Mesenchymal stem cell (in vitro differentiated cells and primary cell): Measurements from ENCODE around the gene FRMD4B.

Experiments
- DNase-seq: peaks from one replicate; pipeline ENCODE4 v3.0.0-alpha.2; 2013
- H2AFZ ChIP-seq: one replicate; pipeline ENCODE4 v1.6.1; 2013; ENCODE audit warnings: low read depth, mild to moderate bottlenecking, control low read depth, inconsistent platforms, low read length, moderate library complexity
- H2AK5ac ChIP-seq: 2 replicates; pipeline ENCODE4 v1.6.1; 2013; ENCODE audit warnings: low read length, moderate library complexity, mild to moderate bottlenecking, inconsistent platforms; ENCODE audit not compliant: severe bottlenecking
- H2BK120ac ChIP-seq: one replicate; pipeline ENCODE4 v1.6.1; 2013; ENCODE audit warnings: low read depth, mild to moderate bottlenecking, inconsistent platforms, low read length, moderate library complexity
- H2BK12ac ChIP-seq, 2 experiments: one replicate each; pipeline ENCODE4 v1.6.1; 2013; ENCODE audit warnings: inconsistent platforms in 2 of 2, low read length in 2 of 2, mild to moderate bottlenecking in 2 of 2, moderate library complexity in 2 of 2, control low read depth in 1 of 2
- H2BK15ac ChIP-seq: one replicate; pipeline ENCODE4 v1.6.1; 2013; ENCODE audit warnings: mild to moderate bottlenecking, low read depth, inconsistent platforms; ENCODE audit not compliant: poor library complexity, severe bottlenecking
- H2BK5ac ChIP-seq: 2 replicates; pipeline ENCODE4 v1.6.1; 2013; ENCODE audit warnings: low read depth, mild to moderate bottlenecking, low read length, control low read depth, inconsistent platforms; ENCODE audit not compliant: poor library complexity, severe bottlenecking
- H3K14ac ChIP-seq, 2 experiments: one replicate each; pipeline ENCODE4 v1.6.1; 2013; ENCODE audit warnings: inconsistent platforms in 2 of 2, low read length in 2 of 2, control low read depth in 1 of 2, mild to moderate bottlenecking in 1 of 2, moderate library complexity in 1 of 2
- H3K18ac ChIP-seq, 2 experiments: one replicate each; pipeline ENCODE4 v1.6.1; 2013; ENCODE audit warnings: inconsistent platforms in 2 of 2, low read length in 2 of 2, control low read depth in 1 of 2, low read depth in 1 of 2, mild to moderate bottlenecking in 1 of 2
- H3K23ac ChIP-seq, 2 experiments: one replicate each; pipeline ENCODE4 v1.6.1; 2013; ENCODE audit warnings: inconsistent platforms in 2 of 2, low read length in 2 of 2, mild to moderate bottlenecking in 2 of 2, moderate library complexity in 2 of 2, control low read depth in 1 of 2
- H3K27ac ChIP-seq: 2 replicates; pipeline ENCODE4 v1.5.1; 2013; ENCODE audit warnings: mild to moderate bottlenecking, moderate library complexity, low read length, control low read depth, inconsistent platforms; ENCODE audit not compliant: poor library complexity, severe bottlenecking
- H3K27me3 ChIP-seq, 2 experiments: 2 replicates each; pipeline versions ENCODE4 v1.6.1 to v1.7.0; 2013; ENCODE audit warnings: low read length in 2 of 2, mild to moderate bottlenecking in 2 of 2, moderate library complexity in 2 of 2, control low read depth in 1 of 2, inconsistent platforms in 1 of 2; ENCODE audit not compliant: control insufficient read depth in 1 of 2, insufficient read depth in 1 of 2
- H3K36me3 ChIP-seq, 2 experiments: 2 replicates each; pipeline versions ENCODE4 v1.6.1 to v1.7.0; 2013; ENCODE audit warnings: low read length in 2 of 2, control low read depth in 1 of 2, inconsistent platforms in 1 of 2, low read depth in 1 of 2, mild to moderate bottlenecking in 1 of 2; ENCODE audit not compliant: insufficient read depth in 2 of 2, control insufficient read depth in 1 of 2
- H3K4ac ChIP-seq, 2 experiments: one replicate each; pipeline ENCODE4 v1.6.1; 2013; ENCODE audit warnings: inconsistent platforms in 2 of 2, low read length in 2 of 2, mild to moderate bottlenecking in 2 of 2, moderate library complexity in 2 of 2, control low read depth in 1 of 2, low read depth in 1 of 2
- H3K4me1 ChIP-seq: 2 replicates; pipeline ENCODE4 v1.6.1; 2013; ENCODE audit warnings: low read depth, low read length, control low read depth; ENCODE audit not compliant: control insufficient read depth, insufficient read depth
- H3K4me2 ChIP-seq: 2 replicates; pipeline ENCODE4 v1.6.1; 2013; ENCODE audit warnings: low read length, mild to moderate bottlenecking, inconsistent platforms; ENCODE audit not compliant: poor library complexity, severe bottlenecking
- H3K4me3 ChIP-seq, 2 experiments: 2 replicates each; pipeline versions ENCODE4 v1.5.1 to v1.7.0; 2013; ENCODE audit warnings: low read length in 2 of 2, mild to moderate bottlenecking in 2 of 2, control low read depth in 1 of 2, low read depth in 1 of 2; ENCODE audit not compliant: insufficient read depth in 1 of 2
- H3K79me1 ChIP-seq: replicated peaks from 2 replicates; pipeline ENCODE4 v1.6.1; 2013; ENCODE audit warnings: mild to moderate bottlenecking, control low read depth, low read length, inconsistent platforms; ENCODE audit not compliant: poor library complexity, severe bottlenecking
- H3K9ac ChIP-seq: 2 replicates; pipeline ENCODE4 v1.7.0; 2013; ENCODE audit warnings: mild to moderate bottlenecking, low read length, moderate library complexity
- H3K9me3 ChIP-seq: 2 replicates; pipeline ENCODE4 v1.7.0; 2013; ENCODE audit warnings: mild to moderate bottlenecking, low read length; ENCODE audit not compliant: control insufficient read depth
- H4K8ac ChIP-seq: one replicate; pipeline ENCODE4 v1.6.1; 2013; ENCODE audit warnings: inconsistent platforms, mild to moderate bottlenecking, low read length, moderate library complexity
- H4K91ac ChIP-seq: one replicate; pipeline ENCODE4 v1.6.1; 2013; ENCODE audit warnings: mild to moderate bottlenecking, low read length, inconsistent platforms
- WGBS: methylation state at CpG from one replicate; pipeline ENCODE4 v1.1.7; 2013; ENCODE audit warnings: mixed read lengths; 5-methylcytosine and 5-hydroxymethylcytosine counted together

The FRMD4B gene

GRCh38 chr3:69149586-69149985 is 236.3 kb downstream of the FRMD4B start:
- H3K4me3 ChIP-seq, result no peak overlapping the region

GRCh38 chr3:69145688-69146087 is 240.2 kb downstream of the FRMD4B start:
- Histone ChIP-seq H2AFZ (no peak overlapping the region), H3K23ac (no peak overlapping the region), H3K14ac (no peak overlapping the region), H3K4ac (no peak overlapping the region), H2BK5ac (no peak overlapping the region), H3K4me2 (no peak overlapping the region), H3K18ac (no peak overlapping the region), H4K8ac (no peak overlapping the region), H3K4me1 (peaks cover 3% of the 10 kb centered on the region), H3K27ac (no peak overlapping the region), H4K91ac (no peak overlapping the region), H3K79me1 (no peaks in the 10 kb centered on the region), H2AK5ac (no peak overlapping the region), H2BK15ac (no peak overlapping the region), H3K27me3 (peaks cover 0 to 2% of the 10 kb centered on the region in 2 experiments), H2BK120ac (no peak overlapping the region), H3K9ac (no peak overlapping the region), H3K36me3 (no peaks in the 10 kb centered on the region), H3K9me3 (no peaks in the 10 kb centered on the region), H2BK12ac (no peak overlapping the region), H3K4me3 (no peak overlapping the region)
- DNase-seq, result no peak

More at GRCh38 chr3:69149586-69149985, 236.3 kb downstream of the FRMD4B start:
- no peak overlapping the region for H3K4me2 ChIP-seq
- no peak overlapping the region for H2BK12ac ChIP-seq
- no peaks in the 10 kb centered on the region for H3K79me1 ChIP-seq
- no peak overlapping the region for H3K4ac ChIP-seq
- no peak for DNase-seq
- H2BK15ac ChIP-seq, result no peak overlapping the region
- peaks cover 5% of the 10 kb centered on the region for H3K4me1 ChIP-seq
- no peak overlapping the region for H4K8ac ChIP-seq
- no peak overlapping the region for H2BK5ac ChIP-seq
- no peak overlapping the region for H2AK5ac ChIP-seq
- H3K9ac ChIP-seq, result no peak overlapping the region
- no peaks in the 10 kb centered on the region for H3K36me3 ChIP-seq
- no peak overlapping the region for H3K18ac ChIP-seq
- H2AFZ ChIP-seq, result no peak overlapping the region
- H3K27ac ChIP-seq, result no peak overlapping the region
- H3K14ac ChIP-seq, result no peak overlapping the region
- no peaks in the 10 kb centered on the region for H3K9me3 ChIP-seq
- H2BK120ac ChIP-seq, result no peak overlapping the region
- 86% methylated on average over 1 of the region's 3 CpGs for WGBS
- H3K23ac ChIP-seq, result no peak overlapping the region
- H3K27me3 ChIP-seq, result peaks cover 0 to 19% of the 10 kb centered on the region in 2 experiments
- H4K91ac ChIP-seq, result no peak overlapping the region

GRCh38 chr3:69144631-69145245 is 241.2 kb downstream of the FRMD4B start:
- DNase-seq, result no peak
- Histone ChIP-seq H3K4me1 (peaks cover 3% of the 10 kb centered on the region), H3K4me3 (no peak overlapping the region), H4K8ac (no peak overlapping the region), H3K9me3 (no peaks in the 10 kb centered on the region), H3K27ac (no peak overlapping the region), H3K18ac (no peak overlapping the region), H3K23ac (no peak overlapping the region), H3K4me2 (no peak overlapping the region), H2AFZ (no peak overlapping the region), H2BK15ac (no peak overlapping the region), H3K9ac (no peak overlapping the region), H2BK120ac (no peak overlapping the region), H3K36me3 (no peaks in the 10 kb centered on the region), H3K14ac (no peak overlapping the region), H2AK5ac (no peak overlapping the region), H2BK12ac (no peak overlapping the region), H3K27me3 (peaks cover 0 to 9% of the 10 kb centered on the region in 2 experiments), H3K4ac (no peak overlapping the region), H3K79me1 (no peaks in the 10 kb centered on the region), H2BK5ac (no peak overlapping the region), H4K91ac (no peak overlapping the region)
- 40% methylated on average over 2 of the region's 3 CpGs for WGBS

GRCh38 chr3:69143612-69144011 is 242.3 kb downstream of the FRMD4B start:
- Histone ChIP-seq H2BK5ac (no peak overlapping the region), H3K9me3 (no peaks in the 10 kb centered on the region)
- WGBS, result 90% methylated on average over 3 of the region's 3 CpGs

More at GRCh38 chr3:69143612-69144011, 242.3 kb downstream of the FRMD4B start:
- Histone ChIP-seq H4K91ac (no peak overlapping the region), H3K9ac (no peak overlapping the region), H2BK15ac (no peak overlapping the region), H3K27ac (no peak overlapping the region), H3K23ac (no peak overlapping the region), H3K27me3 (peaks cover 10 to 17% of the 10 kb centered on the region in 2 experiments), H2AK5ac (no peak overlapping the region), H2AFZ (no peak overlapping the region), H3K4me1 (peaks cover 3% of the 10 kb centered on the region), H3K79me1 (no peaks in the 10 kb centered on the region), H3K4ac (no peak overlapping the region), H3K4me3 (no peak overlapping the region), H3K36me3 (no peaks in the 10 kb centered on the region), H4K8ac (no peak overlapping the region), H3K4me2 (no peak overlapping the region), H3K14ac (no peak overlapping the region), H3K18ac (no peak overlapping the region), H2BK12ac (no peak overlapping the region), H2BK120ac (no peak overlapping the region)
- DNase-seq, result no peak
